DLD1 (cell line): ENCODE data around the gene CTNNBL1.

Source experiments
- in situ Hi-C: cut with HindIII; loops from 2 replicates; pipeline ENCODE4 v1.10.0; 2017; ENCODE audit warnings: low sequenced_read_pairs

Gene CTNNBL1

GRCh38 chr20:37913567-37914366, 219.9 kb downstream of the CTNNBL1 start:
- in situ Hi-C loops = loop anchor here (10.0 kb wide), 1 partner anchor 81 kb away; no protein-coding TSS in a partner anchor

GRCh38 chr20:37914367-37914671, 220.5 kb downstream of the CTNNBL1 start:
- in situ Hi-C loops = loop anchor here (10.0 kb wide), 1 partner anchor 80 kb away; no protein-coding TSS in a partner anchor

- in situ Hi-C loops = loop anchor here (10.0 kb wide), 1 partner anchor 80 kb away; no protein-coding TSS in a partner anchor
These were observed 221.0 kb downstream of the CTNNBL1 start for GRCh38 chr20:37914672-37915433.

GRCh38 chr20:37915434-37915787, 221.6 kb downstream of the CTNNBL1 start:
- in situ Hi-C loops = loop anchor here (10.0 kb wide), 1 partner anchor 79 kb away; no protein-coding TSS in a partner anchor

GRCh38 chr20:37915800-37916570, 222.2 kb downstream of the CTNNBL1 start:
- in situ Hi-C loops = loop anchor here (10.0 kb wide), 1 partner anchor 79 kb away; no protein-coding TSS in a partner anchor

- in situ Hi-C loops = loop anchor here (10.0 kb wide), 1 partner anchor 77 kb away; no protein-coding TSS in a partner anchor
These were observed 223.6 kb downstream of the CTNNBL1 start for GRCh38 chr20:37917461-37917860.

- in situ Hi-C loops = loop anchor here (10.0 kb wide), 1 partner anchor 77 kb away; no protein-coding TSS in a partner anchor
These were observed 224.2 kb downstream of the CTNNBL1 start for GRCh38 chr20:37918035-37918434.

GRCh38 chr20:37919389-37920040, 225.7 kb downstream of the CTNNBL1 start:
- in situ Hi-C loops = loop anchor here (10.0 kb wide), 1 partner anchor 75 kb away; no protein-coding TSS in a partner anchor

- in situ Hi-C loops = no loop called here
These were observed 226.4 kb downstream of the CTNNBL1 start for GRCh38 chr20:37920270-37920669.

GRCh38 chr20:37920679-37921322, 227.0 kb downstream of the CTNNBL1 start:
- in situ Hi-C loops = no loop called here

- in situ Hi-C loops = no loop called here
These were observed 227.6 kb downstream of the CTNNBL1 start for GRCh38 chr20:37921341-37921929.
